GM18907 (cell line): ENCODE measurements around the gene CNTNAP5.

ENCODE experiments used
- ATAC-seq: cut with Tn5 transposase; IDR thresholded peaks from one replicate; pipeline ENCODE4 v1.9.1; 2021; ENCODE audit warnings: mild to moderate bottlenecking, moderate library complexity; ENCODE audit not compliant: unreplicated experiment

The CNTNAP5 gene

GRCh38 chr2:124586835-124587234 lies 561.7 kb downstream of the CNTNAP5 start:
- no peak for ATAC-seq

- ATAC-seq: no peak
These were observed 564.9 kb downstream of the CNTNAP5 start for GRCh38 chr2:124589971-124590370.

- ATAC-seq: no peak
These were observed 577.7 kb downstream of the CNTNAP5 start for GRCh38 chr2:124602759-124603158.

DNA sequence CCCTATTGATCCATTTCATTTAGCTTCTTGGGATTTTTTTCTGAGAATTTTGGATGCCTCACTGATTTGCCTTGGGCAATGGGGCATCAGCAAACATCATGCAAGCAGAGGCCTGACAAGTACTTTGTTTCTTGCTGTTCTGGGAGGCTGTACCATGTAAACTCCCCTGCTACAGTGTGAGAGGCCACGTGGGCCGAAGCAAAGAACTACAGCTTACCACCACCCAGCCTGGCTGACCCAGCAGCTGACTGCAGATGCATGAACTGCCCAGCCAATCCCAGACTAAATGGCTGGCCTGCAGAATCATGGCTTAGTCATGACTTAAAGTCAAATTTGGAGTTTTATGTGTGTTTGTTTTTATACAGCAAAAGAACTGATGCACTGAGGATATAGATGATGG lies 579.9 kb downstream of the CNTNAP5 start:
- ATAC-seq: no peak

DNA sequence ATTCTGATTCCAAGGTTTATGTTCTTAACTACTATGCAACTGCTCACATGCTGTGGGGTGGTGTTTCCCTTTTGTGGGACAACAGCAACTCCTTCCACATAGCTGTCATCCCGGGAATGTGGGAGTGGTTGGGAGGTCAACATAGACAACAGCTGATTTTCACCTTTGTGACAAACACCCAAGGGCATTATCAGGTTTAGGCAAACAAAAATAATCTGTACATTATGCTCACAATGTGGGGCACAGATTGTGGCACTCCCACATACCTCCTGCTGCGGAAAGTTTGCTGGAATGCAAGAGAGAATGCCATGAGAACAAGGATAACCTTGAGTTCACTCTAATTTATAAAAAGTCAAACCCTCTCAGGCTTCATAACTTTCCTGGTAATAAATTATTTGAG lies 582.6 kb downstream of the CNTNAP5 start:
- no peak for ATAC-seq

GRCh38 chr2:124609667-124610066 lies 584.6 kb downstream of the CNTNAP5 start:
- ATAC-seq: no peak

DNA sequence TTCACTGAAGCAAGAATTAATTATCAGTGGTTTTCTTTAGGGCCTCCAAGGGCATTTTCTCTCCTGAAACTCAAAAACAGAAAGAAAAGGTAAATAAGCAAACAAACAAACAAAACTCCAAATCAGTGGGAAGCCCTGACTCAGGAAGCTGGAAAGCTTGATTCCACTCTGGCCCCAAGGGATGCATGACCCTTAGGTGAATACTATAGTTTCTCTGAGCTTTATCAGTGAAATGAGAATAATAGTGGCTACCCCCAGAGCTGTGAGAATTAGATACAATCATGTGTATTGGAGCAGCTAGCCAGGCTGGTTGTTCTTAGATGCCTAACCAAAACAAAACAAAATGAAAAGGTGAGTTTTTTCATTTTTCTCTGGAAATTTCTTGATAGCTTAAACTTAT lies 585.1 kb downstream of the CNTNAP5 start:
- ATAC-seq: no peak

GRCh38 chr2:124610866-124611265 lies 585.8 kb downstream of the CNTNAP5 start:
- ATAC-seq: no peak

GRCh38 chr2:124623560-124623959 lies 598.5 kb downstream of the CNTNAP5 start:
- no peak for ATAC-seq

GRCh38 chr2:124625561-124625960 lies 600.5 kb downstream of the CNTNAP5 start:
- no peak for ATAC-seq

DNA sequence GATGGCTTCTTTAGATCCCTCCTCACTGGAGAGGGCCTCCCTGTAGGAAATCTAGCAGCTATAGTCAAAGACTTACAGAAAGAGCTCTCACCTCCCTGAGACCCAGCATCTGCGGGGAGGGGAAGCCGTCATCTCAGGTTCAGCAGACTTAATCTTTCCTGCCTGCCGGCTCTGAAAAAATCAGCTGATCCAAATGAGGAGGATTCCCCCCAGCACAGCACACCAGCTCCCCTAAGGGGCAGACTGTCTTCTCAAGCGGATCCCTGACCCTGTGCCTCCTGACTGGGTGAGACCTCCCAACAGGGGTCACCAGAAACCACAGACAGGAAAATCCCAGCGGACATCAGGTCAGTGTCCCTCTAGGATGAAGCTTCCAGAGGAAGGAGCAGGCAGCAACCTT lies 601.9 kb downstream of the CNTNAP5 start:
- no peak for ATAC-seq

- ATAC-seq: no peak
These were observed 608.7 kb downstream of the CNTNAP5 start for GRCh38 chr2:124633812-124634211.

DNA sequence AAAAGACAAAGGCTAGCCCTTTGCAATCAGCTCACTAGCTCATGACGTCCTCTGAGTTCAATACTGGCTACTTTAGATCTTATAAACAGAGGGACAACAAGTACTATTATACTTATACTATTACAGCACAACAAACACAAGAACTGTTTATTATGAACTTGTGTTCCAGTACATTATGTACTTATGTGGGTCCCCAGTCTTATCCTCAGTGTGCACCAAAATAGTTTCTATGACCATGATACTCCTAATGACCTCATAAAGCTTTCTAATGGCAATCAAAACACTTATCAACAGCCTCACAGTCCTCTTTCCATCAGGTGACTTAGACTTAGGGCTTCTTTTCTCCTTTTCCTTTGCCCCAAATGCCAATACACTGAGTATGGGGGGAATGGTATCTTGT lies 614.4 kb downstream of the CNTNAP5 start:
- no peak for ATAC-seq

DNA sequence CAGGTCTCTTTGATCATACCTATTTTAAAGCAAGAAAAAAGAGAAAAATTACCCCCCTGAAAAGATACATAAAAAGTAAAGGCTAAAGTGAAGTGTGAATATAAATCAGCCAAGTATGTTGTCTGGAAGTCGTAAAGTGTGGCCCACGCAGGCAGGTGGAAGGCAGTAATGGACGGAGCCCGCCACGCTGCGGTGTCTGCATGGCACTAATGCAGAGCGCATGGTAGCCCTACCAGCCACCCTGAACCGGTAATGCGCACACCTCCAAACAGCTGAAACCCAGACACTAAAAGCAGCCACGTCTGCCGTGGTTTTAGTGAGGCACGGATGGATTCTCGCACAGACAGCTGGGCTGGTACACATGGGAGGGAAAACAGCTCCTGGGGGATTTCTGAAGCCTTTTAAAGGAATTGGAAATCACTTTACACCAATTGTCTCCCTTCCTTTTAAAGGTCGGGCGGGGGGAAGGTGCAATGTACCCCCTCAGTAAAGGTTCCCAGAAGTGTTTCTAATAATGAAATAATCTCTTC lies 615.2 kb downstream of the CNTNAP5 start:
- ATAC-seq: no peak

DNA sequence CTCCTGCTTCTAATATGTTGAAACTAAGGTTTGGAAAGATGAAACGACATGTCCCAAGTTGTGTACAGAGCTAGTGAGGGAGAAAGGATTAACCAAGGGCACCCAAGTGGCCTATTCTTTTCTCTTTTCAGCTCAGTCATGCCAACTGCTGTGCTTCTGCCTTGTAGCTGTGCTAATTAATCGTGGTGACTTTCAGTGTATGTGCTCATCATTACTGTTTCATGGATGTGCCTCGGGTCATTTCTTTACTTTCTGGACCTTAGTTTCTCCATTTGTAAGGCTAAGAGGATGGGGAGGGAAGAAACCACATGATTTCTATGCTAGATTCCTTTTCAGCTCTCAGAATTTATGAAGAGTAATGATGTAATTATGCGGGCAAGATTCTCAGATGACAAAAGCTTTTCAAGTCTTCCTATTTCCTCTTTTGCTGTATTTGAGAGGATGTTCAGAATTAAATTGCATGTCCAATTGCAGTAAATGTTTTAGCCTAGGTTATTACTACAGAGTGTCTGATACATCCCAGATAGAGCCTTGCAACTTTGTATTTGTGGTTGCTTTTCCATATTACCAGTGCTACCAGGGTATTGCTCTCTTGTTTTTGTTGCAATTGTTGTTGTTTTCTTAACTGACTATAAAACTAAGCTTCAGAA lies 621.2 kb downstream of the CNTNAP5 start:
- no peak for ATAC-seq

GRCh38 chr2:124647245-124647644 lies 622.2 kb downstream of the CNTNAP5 start:
- no peak for ATAC-seq

DNA sequence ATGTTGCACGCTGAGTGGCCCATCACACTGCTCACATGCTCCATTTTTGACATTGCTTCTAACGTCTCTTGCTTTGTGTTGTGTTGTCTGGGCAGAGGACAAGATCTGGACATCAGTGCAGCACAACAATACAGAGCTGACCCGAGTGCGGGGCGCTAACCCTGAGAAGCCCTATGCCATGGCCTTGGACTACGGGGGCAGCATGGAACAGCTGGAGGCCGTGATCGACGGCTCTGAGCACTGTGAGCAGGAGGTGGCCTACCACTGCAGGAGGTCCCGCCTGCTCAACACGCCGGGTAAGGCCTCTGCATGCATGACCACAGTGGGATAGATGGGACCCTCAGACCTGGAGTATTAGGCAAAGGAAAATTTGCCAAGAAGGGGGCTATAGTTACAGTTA lies 622.6 kb downstream of the CNTNAP5 start:
- ATAC-seq: no peak

- no peak for ATAC-seq
These were observed 623.9 kb downstream of the CNTNAP5 start for GRCh38 chr2:124649001-124649400.

DNA sequence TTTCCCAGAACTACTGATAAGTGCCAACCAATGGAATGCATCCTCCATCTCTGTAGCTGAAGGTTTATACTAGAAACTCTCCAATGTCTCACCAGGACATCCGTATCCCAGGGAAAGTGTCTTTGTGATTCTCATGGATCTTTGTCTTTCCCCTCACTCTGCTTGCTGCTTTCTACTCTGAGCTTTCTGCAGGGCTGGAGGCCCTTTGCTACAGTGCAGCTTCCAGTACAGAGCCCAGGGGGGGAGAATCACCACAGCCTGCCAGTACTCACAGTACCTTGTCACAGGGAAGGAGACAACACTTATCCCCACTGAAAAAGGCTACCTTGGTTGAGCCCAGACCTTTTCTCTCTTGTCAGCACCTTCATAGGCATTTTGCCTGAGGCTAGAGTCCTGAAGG lies 627.0 kb downstream of the CNTNAP5 start:
- ATAC-seq: no peak

GRCh38 chr2:124658373-124658772 lies 633.3 kb downstream of the CNTNAP5 start:
- no peak for ATAC-seq

GRCh38 chr2:124661558-124661957 lies 636.5 kb downstream of the CNTNAP5 start:
- no peak for ATAC-seq

- no peak for ATAC-seq
These were observed 638.0 kb downstream of the CNTNAP5 start for GRCh38 chr2:124662946-124663644.

- no peak for ATAC-seq
These were observed 638.5 kb downstream of the CNTNAP5 start for GRCh38 chr2:124663645-124663997.
